Activated CD4-positive, alpha-beta memory T cell treated with anti-CD3 and anti-CD28 coated beads, Interleukin-2, amount 10 ng/mL, durations not matched to agents 7 days and 5 days (primary cell): ENCODE data around the gene ERAP2. TPM values are rescaled to one million over a fixed set of nuclear protein-coding genes. Genes with fewer than 3 reads are reported as not detected.
"Not testable (repeated sequence)": the region's sequence is repeated elsewhere in the genome, so short reads cannot be mapped to it uniquely, and the experiment has no call there.

ENCODE experiments used
- CTCF ChIA-PET: fragments of 350-600 bp; sonication (Branson Sonifier 250); formaldehyde crosslinking; loops from one replicate; lab custom pipeline; 2021; ENCODE audit warnings: antibody characterized with exemption, inconsistent platforms; lab: Charles Lee
- POLR2A ChIA-PET: fragments of 350-600 bp; sonication (Branson Sonifier 250); formaldehyde crosslinking; loops from one replicate; lab custom pipeline; 2021; ENCODE audit warnings: antibody characterized with exemption; lab: Charles Lee
- DNase-seq: peaks from one replicate; pipeline ENCODE4 v3.0.0-alpha.2; 2020
- H3K27ac Mint-ChIP-seq: one replicate; pipeline ENCODE4 v1.8.0; 2021; ENCODE audit warnings: mild to moderate bottlenecking, mixed read lengths
- H3K27me3 Mint-ChIP-seq: one replicate; pipeline ENCODE4 v1.8.0; 2021; ENCODE audit warnings: mixed read lengths
- H3K36me3 Mint-ChIP-seq: one replicate; pipeline ENCODE4 v1.8.0; 2021; ENCODE audit warnings: low read depth, mixed read lengths
- H3K4me1 Mint-ChIP-seq: one replicate; pipeline ENCODE4 v1.8.0; 2021; ENCODE audit warnings: mixed read lengths
- H3K4me3 Mint-ChIP-seq: one replicate; pipeline ENCODE4 v1.8.0; 2021; ENCODE audit warnings: mild to moderate bottlenecking, mixed read lengths
- H3K9me3 Mint-ChIP-seq: one replicate; pipeline ENCODE4 v1.8.0; 2021; ENCODE audit warnings: mixed read lengths
- total RNA-seq, 2 experiments: library from RNA; stranded (reverse); gene quantifications; one replicate each; pipeline ENCODE4 v1.2.3, GENCODE V29; 2021

ERAP2 gene
- total RNA-seq, 2 experiments from 2014 or later: 91.3 to 93.9 TPM

DNA sequence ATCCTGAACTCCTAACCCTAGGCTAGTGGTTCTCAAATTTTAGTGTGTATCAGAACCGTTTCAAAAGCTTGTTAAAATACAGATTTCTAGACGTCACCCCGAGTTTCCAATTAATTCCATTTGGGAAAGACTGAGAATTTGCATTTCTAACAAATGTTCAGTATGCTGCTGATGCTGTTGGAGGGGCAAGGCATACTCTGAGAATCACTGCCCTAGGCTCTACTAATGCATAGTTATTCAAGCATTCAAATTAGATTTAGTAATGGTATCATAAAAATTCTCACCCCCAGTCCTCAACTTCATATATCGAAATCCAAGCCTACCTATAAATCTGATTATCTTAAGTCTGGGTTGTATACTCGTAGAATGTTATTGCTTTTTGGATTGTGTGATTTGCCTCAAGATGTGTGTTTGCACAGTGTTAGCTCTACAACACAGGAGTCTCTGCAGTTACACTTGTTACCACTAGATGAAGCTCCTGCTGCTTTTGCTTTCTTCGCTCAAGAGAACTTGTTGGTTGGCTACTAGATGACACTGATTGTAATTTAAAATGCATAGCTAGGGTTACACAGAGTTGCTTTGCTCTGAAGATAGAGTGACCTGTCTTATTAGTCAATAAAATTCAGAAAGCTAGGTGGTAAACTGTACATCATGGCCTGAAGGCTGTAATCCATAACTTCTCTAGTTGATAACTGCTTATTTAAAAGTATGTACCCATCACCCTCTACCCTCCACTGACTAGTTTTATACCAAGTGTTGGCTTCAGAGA is 7.5 kb upstream of the ERAP2 start:
- Mint-ChIP-seq H3K4me1 (peaks cover 54% of the 10 kb centered on the region), H3K9me3 (no peaks in the 10 kb centered on the region), H3K36me3 (no peaks in the 10 kb centered on the region), H3K4me3 (no peak overlapping the region), H3K27me3 (no peaks in the 10 kb centered on the region), H3K27ac (peak overlapping the region; percentile 82)
- DNase-seq: no peak
- ChIA-PET POLR2A (interaction anchor here (0.7 to 5.0 kb wide), 15 partner anchors 9 to 293 kb away, joined by 3 to 57 read pairs (median 5); partner anchors contain the start of genes ERAP1, LIX1 and LNPEP), CTCF (interaction anchor here (0.6 to 6.5 kb wide), 67 partner anchors 8 to 331 kb away, joined by 3 to 89 read pairs (median 5); partner anchors contain the start of genes ERAP1, ERAP2, LIX1 and LNPEP)

DNA sequence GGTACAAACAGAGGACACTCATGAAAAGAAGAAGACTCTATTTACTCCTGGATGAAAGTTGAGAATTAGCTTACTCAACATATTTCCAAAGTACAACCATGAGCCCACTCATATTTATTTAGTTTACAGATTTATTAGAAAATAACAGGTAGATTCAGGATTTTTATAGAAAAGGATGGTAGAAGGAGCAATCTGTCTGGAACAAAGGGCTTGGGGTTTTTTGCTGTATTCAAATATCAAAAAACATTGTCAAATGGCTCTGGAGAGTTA is 7.0 kb upstream of the ERAP2 start:
- Mint-ChIP-seq H3K36me3 (no peaks in the 10 kb centered on the region), H3K27ac (peak overlapping the region; percentile 82), H3K4me3 (no peak overlapping the region), H3K4me1 (peaks cover 54% of the 10 kb centered on the region), H3K27me3 (no peaks in the 10 kb centered on the region), H3K9me3 (no peaks in the 10 kb centered on the region)
- DNase-seq: no peak
- CTCF ChIA-PET: interaction anchor here (0.6 to 6.5 kb wide), 68 partner anchors 8 to 332 kb away, joined by 3 to 89 read pairs (median 5); partner anchors contain the start of genes ERAP1, ERAP2, LIX1 and LNPEP
- POLR2A ChIA-PET: interaction anchor here (0.9 to 5.0 kb wide), 15 partner anchors 8 to 292 kb away, joined by 3 to 57 read pairs (median 5); partner anchors contain the start of genes ERAP1, LIX1 and LNPEP

DNA sequence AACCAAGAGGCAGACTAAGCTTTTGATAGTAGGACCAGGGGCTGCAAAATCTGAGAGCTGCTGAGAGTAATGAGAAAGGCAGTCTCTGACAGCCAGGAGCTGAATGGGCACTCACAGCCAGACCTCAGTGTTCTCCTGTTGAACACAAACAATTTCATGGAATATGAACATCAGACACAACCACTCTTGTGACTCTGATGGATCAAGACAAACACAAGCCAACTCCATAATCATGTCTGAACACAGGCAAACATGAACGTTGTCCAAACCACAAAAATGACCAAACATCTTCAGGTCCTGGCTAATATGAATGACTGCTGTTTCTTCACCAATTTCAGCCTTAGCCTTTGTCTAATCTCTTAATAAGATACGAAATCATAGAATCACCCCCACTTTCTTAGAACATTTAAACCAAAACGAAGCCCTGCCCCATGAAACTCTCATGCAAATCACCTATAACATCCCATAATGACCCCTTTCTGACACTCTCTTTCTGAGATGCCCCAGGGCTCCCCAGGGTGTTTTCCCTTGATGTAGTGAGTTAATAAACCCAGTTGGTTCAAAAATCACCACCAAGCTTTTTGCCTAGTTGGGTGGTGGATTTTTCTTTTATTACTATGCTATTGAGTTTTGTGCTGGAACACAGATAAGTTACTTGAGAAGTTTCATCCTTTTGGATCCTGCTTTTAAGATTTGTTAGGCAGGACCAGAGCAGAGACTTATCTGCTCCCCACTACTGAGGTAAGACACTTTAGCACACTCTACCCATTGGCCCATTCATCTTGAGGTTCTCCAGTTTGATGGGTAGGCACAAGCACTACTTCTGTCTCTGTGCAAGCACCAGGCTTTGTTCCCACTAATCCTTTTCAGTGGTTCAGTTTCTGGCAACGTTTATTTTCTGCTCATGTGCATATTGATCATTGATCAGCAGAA is 5.9 kb upstream of the ERAP2 start:
- CTCF ChIA-PET: interaction anchor here (0.5 to 6.5 kb wide), 38 partner anchors 10 to 312 kb away, joined by 3 to 89 read pairs (median 8); partner anchors contain the start of genes ERAP1, LIX1 and RIOK2

DNA sequence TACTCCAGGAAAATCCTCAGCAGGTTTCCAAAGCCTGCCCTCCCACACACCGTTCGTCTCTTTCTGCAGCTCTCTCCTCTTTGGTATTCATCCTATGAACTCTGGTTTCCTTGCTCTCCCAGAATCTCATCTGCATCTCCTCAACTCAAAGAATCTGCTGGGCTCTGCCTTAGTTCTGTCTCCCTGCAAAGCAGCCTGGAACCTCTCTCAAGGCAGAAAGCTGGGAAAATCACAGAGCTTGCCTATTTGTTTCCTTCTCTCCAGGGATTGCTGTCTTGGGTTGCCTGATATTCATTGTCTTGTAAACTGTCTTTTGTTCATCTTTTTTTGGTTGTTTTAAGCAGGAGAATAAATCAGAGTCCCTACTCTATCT is 5.3 kb upstream of the ERAP2 start:
- Mint-ChIP-seq H3K4me3 (peak overlapping the region; percentile 14), H3K27ac (peak overlapping the region; percentile 82), H3K9me3 (no peaks in the 10 kb centered on the region), H3K4me1 (peaks cover 69% of the 10 kb centered on the region), H3K36me3 (no peaks in the 10 kb centered on the region), H3K27me3 (no peaks in the 10 kb centered on the region)
- ChIA-PET POLR2A (interaction anchor here (0.8 to 5.0 kb wide), 11 partner anchors 14 to 1048 kb away, joined by 3 to 57 read pairs (median 6); partner anchors contain the start of genes CAST, ERAP1 and LNPEP), CTCF (interaction anchor here (0.5 to 6.5 kb wide), 6 partner anchors 10 to 291 kb away, joined by 3 to 89 read pairs (median 3); partner anchors contain the start of gene ERAP1)
- DNase-seq: no peak

More for the DNA sequence above, 5.9 kb upstream of the ERAP2 start:
- DNase-seq: no peak
- H3K4me1 Mint-ChIP-seq: peaks cover 62% of the 10 kb centered on the region
- H3K27ac Mint-ChIP-seq: peak overlapping the region; percentile 82
- POLR2A ChIA-PET: interaction anchor here (0.6 to 5.0 kb wide), 13 partner anchors 12 to 208 kb away, joined by 3 to 57 read pairs (median 9); partner anchors contain the start of genes CAST, ERAP1 and LNPEP
- H3K4me3 Mint-ChIP-seq: no peak overlapping the region
- H3K27me3 Mint-ChIP-seq: no peaks in the 10 kb centered on the region
- no peaks in the 10 kb centered on the region for H3K9me3 Mint-ChIP-seq
- no peaks in the 10 kb centered on the region for H3K36me3 Mint-ChIP-seq

DNA sequence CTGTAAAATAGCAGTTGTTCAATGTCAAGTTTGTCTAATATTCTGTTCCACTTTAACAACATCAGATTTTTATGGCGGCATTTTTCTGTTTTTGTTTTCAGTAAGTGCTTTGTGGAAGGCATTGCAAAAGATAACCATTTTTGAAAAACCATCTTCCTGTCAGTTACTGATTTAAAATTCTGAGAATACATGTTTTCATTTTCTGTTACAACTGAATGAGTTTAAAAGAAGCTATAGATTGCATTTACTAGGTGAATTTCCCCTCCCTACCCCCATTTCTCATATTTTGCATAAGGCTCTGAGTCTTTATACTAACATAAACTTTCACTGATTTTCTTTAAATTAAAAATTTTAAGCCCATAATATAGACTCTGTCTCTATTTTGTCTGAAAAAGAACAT is 4.6 kb upstream of the ERAP2 start:
- Mint-ChIP-seq H3K36me3 (no peaks in the 10 kb centered on the region), H3K4me3 (peak overlapping the region; percentile 14), H3K27me3 (no peaks in the 10 kb centered on the region), H3K4me1 (peaks cover 69% of the 10 kb centered on the region), H3K27ac (peak overlapping the region; percentile 82), H3K9me3 (no peaks in the 10 kb centered on the region)
- ChIA-PET POLR2A (interaction anchor here (0.7 to 5.0 kb wide), 18 partner anchors 10 to 1048 kb away, joined by 3 to 57 read pairs (median 4); partner anchors contain the start of genes CAST, ERAP1 and LNPEP), CTCF (interaction anchor here (0.5 to 6.5 kb wide), 10 partner anchors 11 to 291 kb away, joined by 3 to 89 read pairs (median 3); partner anchors contain the start of gene ERAP1)
- DNase-seq: no peak

DNA sequence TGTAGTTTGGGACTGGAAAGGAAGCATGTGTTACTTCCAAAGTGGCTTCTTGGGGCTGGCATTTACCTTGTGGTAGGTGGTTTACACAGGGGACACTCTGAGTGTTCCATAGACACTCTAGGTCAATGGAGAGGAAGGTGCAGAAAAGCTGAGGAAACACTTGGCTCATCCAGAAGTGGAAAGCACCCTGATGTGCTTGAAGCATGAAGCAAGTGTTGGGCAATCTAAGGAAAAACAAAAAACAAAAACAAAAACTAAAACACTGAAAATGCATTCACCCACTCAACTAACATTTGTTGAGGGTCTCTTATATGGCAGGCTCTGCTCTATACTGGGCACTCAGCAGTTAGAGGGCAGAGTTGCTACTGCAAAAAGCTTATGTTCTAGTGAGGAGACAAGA is 2.9 kb upstream of the ERAP2 start:
- no peaks in the 10 kb centered on the region for H3K9me3 Mint-ChIP-seq
- H3K4me1 Mint-ChIP-seq: peaks cover 77% of the 10 kb centered on the region
- ChIA-PET CTCF (interaction anchor here (0.9 to 1.9 kb wide), 5 partner anchors 9 to 290 kb away, joined by 3 to 5 read pairs (median 3); partner anchors contain the start of gene LIX1), POLR2A (interaction anchor here (1.3 to 5.8 kb wide), 5 partner anchors 12 to 286 kb away, joined by 5 to 93 read pairs (median 34); partner anchors contain the start of genes ERAP1 and LNPEP)
- no peak overlapping the region for H3K4me3 Mint-ChIP-seq
- DNase-seq: no peak
- H3K27ac Mint-ChIP-seq: peak overlapping the region; percentile 20
- H3K27me3 Mint-ChIP-seq: no peaks in the 10 kb centered on the region
- H3K36me3 Mint-ChIP-seq: no peaks in the 10 kb centered on the region

DNA sequence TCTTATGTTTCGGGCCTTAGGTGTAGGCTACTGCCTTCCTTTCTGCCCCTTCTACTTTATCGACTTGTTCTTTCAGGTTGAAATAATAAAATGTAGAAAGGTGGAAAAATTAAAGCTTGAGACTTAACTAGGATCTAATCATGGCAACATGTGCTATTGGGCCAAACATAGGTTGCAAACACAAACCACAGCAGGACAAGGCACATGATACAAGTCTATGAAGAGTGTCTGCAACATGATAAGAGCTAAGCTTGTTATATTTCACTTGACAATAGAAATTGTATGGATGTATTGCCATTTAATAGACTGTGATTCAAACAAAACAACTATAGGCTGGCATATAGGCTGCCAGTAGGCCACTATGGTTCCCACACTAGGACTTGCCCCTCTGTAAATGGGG is 1.7 kb upstream of the ERAP2 start:
- ChIA-PET POLR2A (interaction anchor here (0.7 to 5.8 kb wide), 7 partner anchors 11 to 287 kb away, joined by 3 to 93 read pairs (median 7); partner anchors contain the start of genes ERAP1 and LNPEP), CTCF (interaction anchor here (0.7 to 2.2 kb wide), 5 partner anchors 67 to 289 kb away, joined by 3 to 11 read pairs (median 4); partner anchors contain the start of gene ERAP1)
- peak overlapping the region; percentile 1 for H3K4me3 Mint-ChIP-seq
- no peaks in the 10 kb centered on the region for H3K9me3 Mint-ChIP-seq
- DNase-seq: no peak
- H3K36me3 Mint-ChIP-seq: peaks cover 4% of the 10 kb centered on the region
- peak overlapping the region; percentile 88 for H3K27ac Mint-ChIP-seq
- no peaks in the 10 kb centered on the region for H3K27me3 Mint-ChIP-seq
- peaks cover 72% of the 10 kb centered on the region for H3K4me1 Mint-ChIP-seq

DNA sequence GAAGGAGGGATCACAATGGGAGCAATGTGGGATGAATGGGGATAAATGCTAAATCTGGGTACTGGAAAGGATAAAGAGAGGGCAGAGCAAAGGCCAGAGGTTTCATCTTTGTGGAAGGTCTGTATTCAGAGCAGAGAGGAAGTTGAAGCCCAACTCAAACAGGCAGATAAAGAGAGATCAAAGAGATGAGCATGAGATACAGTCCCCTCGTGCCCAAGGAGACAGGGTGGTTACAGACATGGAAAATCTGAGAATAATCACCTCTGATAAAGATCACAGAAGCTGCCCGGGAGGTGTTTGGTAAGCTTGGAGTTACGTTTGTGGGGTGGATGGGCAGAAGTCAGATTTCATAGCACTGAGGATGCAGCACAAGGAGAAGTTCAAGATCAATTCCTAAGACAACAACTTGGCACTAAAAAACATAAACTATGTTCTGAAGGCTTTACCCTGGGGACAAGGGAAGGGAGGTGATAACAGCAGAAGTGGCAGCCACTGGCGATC is 459 bp upstream of the ERAP2 start:
- peaks cover 72% of the 10 kb centered on the region for H3K4me1 Mint-ChIP-seq
- H3K36me3 Mint-ChIP-seq: peaks cover 16% of the 10 kb centered on the region
- H3K27me3 Mint-ChIP-seq: no peaks in the 10 kb centered on the region
- peak overlapping the region; percentile 95 for H3K4me3 Mint-ChIP-seq
- H3K9me3 Mint-ChIP-seq: no peaks in the 10 kb centered on the region
- ChIA-PET CTCF (interaction anchor here (1.2 to 2.5 kb wide), 7 partner anchors 9 to 286 kb away, joined by 3 to 11 read pairs (median 6); partner anchors contain the start of genes ERAP1 and LIX1), POLR2A (interaction anchor here (0.6 to 5.8 kb wide), 22 partner anchors 9 to 308 kb away, joined by 3 to 93 read pairs (median 4); partner anchors contain the start of genes CAST, ERAP1, LNPEP and RIOK2)
- peak; percentile 28 for DNase-seq
- peak overlapping the region; percentile 88 for H3K27ac Mint-ChIP-seq

DNA sequence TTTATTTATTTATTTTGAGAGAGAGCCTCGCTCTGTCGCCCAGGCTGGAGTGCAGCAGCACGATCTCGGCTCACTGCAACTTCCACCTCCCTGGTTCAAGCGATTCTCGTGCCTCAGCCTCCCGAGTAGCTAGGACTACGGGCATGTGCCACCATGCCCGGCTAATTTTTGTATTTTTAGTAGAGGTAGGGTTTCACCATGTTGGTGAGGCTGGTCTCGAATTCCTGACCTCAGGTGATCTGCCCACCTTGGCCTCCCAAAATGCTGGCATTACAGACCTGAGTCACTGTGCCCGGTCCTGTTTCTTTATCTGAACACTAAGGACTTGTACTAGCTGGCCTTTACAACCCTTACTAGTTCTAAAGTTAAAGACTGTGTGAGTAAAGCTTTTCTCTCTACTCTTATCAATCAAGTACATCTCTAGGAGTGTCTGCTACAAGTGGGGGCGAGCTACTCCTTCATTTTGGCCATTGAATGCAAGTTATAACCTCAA is 723 bp downstream of the ERAP2 start:
- Mint-ChIP-seq H3K36me3 (peaks cover 28% of the 10 kb centered on the region), H3K4me1 (peaks cover 72% of the 10 kb centered on the region), H3K4me3 (peak overlapping the region; percentile 95), H3K27ac (peak overlapping the region; percentile 88)
- not testable (repeated sequence) for H3K27me3 Mint-ChIP-seq, DNase-seq, H3K9me3 Mint-ChIP-seq
- POLR2A ChIA-PET: interaction anchor here (0.7 to 5.8 kb wide), 23 partner anchors 8 to 305 kb away, joined by 3 to 93 read pairs (median 7); partner anchors contain the start of genes CAST, ERAP1, LNPEP and RIOK2
- CTCF ChIA-PET: interaction anchor here (0.8 to 2.5 kb wide), 9 partner anchors 8 to 285 kb away, joined by 3 to 23 read pairs (median 5); partner anchors contain the start of genes LIX1 and LNPEP

DNA sequence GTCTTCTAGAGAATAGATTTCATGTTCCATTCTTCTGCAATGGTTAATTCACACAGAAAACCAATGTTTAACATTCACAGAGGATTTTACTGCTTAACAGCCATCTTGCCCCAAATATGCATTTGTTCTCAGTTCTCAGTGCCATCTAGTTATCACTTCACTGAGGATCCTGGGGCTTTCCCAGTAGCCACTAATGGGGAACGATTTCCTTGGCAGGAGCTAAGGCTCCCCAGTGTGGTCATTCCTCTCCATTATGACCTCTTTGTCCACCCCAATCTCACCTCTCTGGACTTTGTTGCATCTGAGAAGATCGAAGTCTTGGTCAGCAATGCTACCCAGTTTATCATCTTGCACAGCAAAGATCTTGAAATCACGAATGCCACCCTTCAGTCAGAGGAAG is 3.4 kb downstream of the ERAP2 start:
- CTCF ChIA-PET: interaction anchor here (1.7 kb wide), 1 partner anchor 11 kb away, joined by 5 read pairs; no protein-coding TSS in a partner anchor
- H3K9me3 Mint-ChIP-seq: no peaks in the 10 kb centered on the region
- peak overlapping the region; percentile 35 for H3K4me3 Mint-ChIP-seq
- DNase-seq: no peak
- POLR2A ChIA-PET: interaction anchor here (1.2 kb wide), 1 partner anchor 72 kb away, joined by 3 read pairs; the partner anchor contains the start of gene ERAP1
- peaks cover 52% of the 10 kb centered on the region for H3K36me3 Mint-ChIP-seq
- H3K27ac Mint-ChIP-seq: peak overlapping the region; percentile 58
- no peaks in the 10 kb centered on the region for H3K27me3 Mint-ChIP-seq
- H3K4me1 Mint-ChIP-seq: peaks cover 74% of the 10 kb centered on the region
